Measurements from ENCODE around the gene CHRNB2. TPM values are rescaled to one million over a fixed set of nuclear protein-coding genes. Genes with fewer than 3 reads are reported as not detected.

The CHRNB2 gene
- total RNA-seq, 1 experiment from 2014 or later: 1.8 TPM

- Mint-ChIP-seq H3K4me3 (no peak overlapping the region), H3K9me3 (no peaks in the 10 kb centered on the region), H3K27ac (no peak overlapping the region), H3K4me1 (peaks cover 25 to 28% of the 10 kb centered on the region in 2 experiments), H3K36me3 (ENCODE audit: insufficient read depth in 1 of 3, low read depth in 3 of 3) (peaks cover 4 to 17% (median 10%) of the 10 kb centered on the region in 3 experiments; a peak in 4 of 7 replicates), H3K27me3 (ENCODE audit: low read depth) (no peaks in the 10 kb centered on the region)
- Histone ChIP-seq H3K27ac (ENCODE audit: insufficient read length, low read depth, low read length) (no peak overlapping the region), H3K4me2 (ENCODE audit: insufficient read depth, insufficient read length, low read length) (no peak overlapping the region), H4K5ac (ENCODE audit: insufficient read length, low read depth, low read length) (no peak overlapping the region), H3K23me2 (ENCODE audit: insufficient read length, low read depth, low read length, poor library complexity, severe bottlenecking) (no peaks in the 10 kb centered on the region), H4K91ac (ENCODE audit: insufficient read length, low read depth, low read length) (no peak overlapping the region), H3K4ac (ENCODE audit: low read depth, low read length) (no peak overlapping the region), H4K8ac (replicated peaks; ENCODE audit: insufficient read length, low read depth, low read length) (no peak overlapping the region), H3K23ac (ENCODE audit: insufficient read length, low read depth, low read length) (no peak overlapping the region), H2BK15ac (ENCODE audit: low read depth, low read length) (no peak overlapping the region), H3K14ac (ENCODE audit: insufficient read depth, low read length) (no peak overlapping the region), H2AK5ac (ENCODE audit: insufficient read length, low read length) (no peak overlapping the region), H3K56ac (ENCODE audit: insufficient read length, low read depth, low read length) (no peak overlapping the region), H3K79me1 (ENCODE audit: insufficient read depth, low read depth, low read length, poor library complexity, severe bottlenecking) (peaks cover 5% of the 10 kb centered on the region), H2BK5ac (ENCODE audit: insufficient read length, low read length) (no peak overlapping the region), H3K4me1 (ENCODE audit: insufficient read depth, low read length) (no peaks in the 10 kb centered on the region; the same call in 1 of the 2 replicates), H4K20me1 (ENCODE audit: control insufficient read depth, insufficient read depth, insufficient read length) (no peaks in the 10 kb centered on the region), H3K79me2 (ENCODE audit: insufficient read depth, low read length) (peaks cover 47% of the 10 kb centered on the region; the same call in 1 of the 2 replicates), H2AFZ (ENCODE audit: low read length) (no peak overlapping the region), H2BK12ac (ENCODE audit: insufficient read length, low read depth, low read length) (no peak overlapping the region), H3T11ph (ENCODE audit: low read length) (no peak overlapping the region), H3K18ac (ENCODE audit: insufficient read length, low read depth, low read length) (no peak overlapping the region), H3K9me3 (ENCODE audit: control insufficient read depth, low read depth, low read length) (no peaks in the 10 kb centered on the region), H3K9ac (ENCODE audit: extremely low read depth, insufficient read length, low read length) (no peak overlapping the region), H2BK20ac (ENCODE audit: low read depth, low read length, poor library complexity, severe bottlenecking) (no peak overlapping the region), H3K27me3 (ENCODE audit: insufficient read depth, low read length) (no peaks in the 10 kb centered on the region), H2BK120ac (ENCODE audit: low read depth, low read length, poor library complexity, severe bottlenecking) (no peak overlapping the region)
- no CpG with 5 or more reads among the region's 3 CpGs for WGBS (ENCODE audit: extremely low coverage, insufficient read length, low lambda C conversion rate)
- no peak for DNase-seq
- no peak for TF ChIP-seq CTCF (conservative IDR thresholded peaks at IDR 0.05)
Observed at GRCh38 chr1:154620751-154621150, 53.2 kb downstream of the CHRNB2 start.
